Measurements from ENCODE around the gene SCN7A.

SCN7A gene

GRCh38 chr2:166468124-166469024 lies 25.7 kb downstream of the SCN7A start:
- TF ChIP-seq FOXP2 (optimal IDR thresholded peaks at IDR 0.05; ENCODE audit: borderline replicate concordance, extremely low read depth, extremely low read length, insufficient read depth) (no peak), POLR2AphosphoS5 (IDR thresholded peaks at IDR 0.05; ENCODE audit: low read depth, low read length) (no peak), REST (IDR thresholded peaks at IDR 0.05; ENCODE audit: insufficient read depth in 1 of 2, low read depth in 2 of 2, low read length in 2 of 2) (no peak), TAF1 (IDR thresholded peaks at IDR 0.05; ENCODE audit: borderline replicate concordance, insufficient read depth, low read length) (no peak), SIN3A (IDR thresholded peaks at IDR 0.05; ENCODE audit: borderline replicate concordance, insufficient read depth, low read length) (no peak)

DNA sequence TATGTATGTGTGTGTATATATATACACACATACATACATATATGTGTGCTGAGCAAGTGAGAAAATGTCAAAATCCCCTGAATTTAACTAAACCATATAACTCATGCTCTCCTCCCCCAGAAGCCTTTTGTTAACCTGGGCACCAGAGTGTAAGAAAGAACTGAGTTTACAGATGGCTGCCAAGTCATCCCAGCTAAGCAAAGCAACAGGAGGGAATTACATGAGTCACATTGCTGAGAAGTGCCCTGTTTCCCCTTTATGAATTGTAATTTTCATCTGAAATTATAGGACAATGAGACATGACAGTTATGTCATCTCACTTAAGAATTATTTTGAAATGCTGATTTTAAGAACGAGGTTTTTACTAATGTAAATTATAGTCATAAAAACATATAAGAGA lies 29.9 kb downstream of the SCN7A start:
- TF ChIP-seq REST (IDR thresholded peaks at IDR 0.05; ENCODE audit: insufficient read depth in 1 of 2, low read depth in 2 of 2, low read length in 2 of 2) = no peak
- TF ChIP-seq POLR2AphosphoS5 (IDR thresholded peaks at IDR 0.05; ENCODE audit: low read depth, low read length) = no peak
- TF ChIP-seq TAF1 (IDR thresholded peaks at IDR 0.05; ENCODE audit: borderline replicate concordance, insufficient read depth, low read length) = no peak
- TF ChIP-seq SIN3A (IDR thresholded peaks at IDR 0.05; ENCODE audit: borderline replicate concordance, insufficient read depth, low read length) = no peak
- no peak for TF ChIP-seq FOXP2 (optimal IDR thresholded peaks at IDR 0.05; ENCODE audit: borderline replicate concordance, extremely low read depth, extremely low read length, insufficient read depth)

DNA sequence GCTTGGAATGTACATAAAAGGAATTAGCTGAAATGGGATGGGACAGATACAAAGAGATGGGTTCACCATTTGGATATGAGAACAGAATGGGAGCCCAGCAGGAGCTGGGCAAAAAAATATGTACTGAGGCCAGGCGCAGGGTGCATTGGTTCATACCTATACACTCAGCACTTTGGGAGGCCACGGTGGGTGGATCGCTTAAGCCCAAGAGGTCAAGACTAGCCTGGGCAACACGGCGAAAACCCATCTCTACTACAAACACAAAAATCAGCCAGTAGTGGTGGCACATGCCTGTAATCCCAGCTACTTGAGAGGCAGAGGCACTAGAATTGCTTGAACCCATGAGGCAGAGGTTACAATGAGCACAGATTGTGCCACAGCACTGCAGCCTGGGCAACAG lies 30.4 kb downstream of the SCN7A start:
- TF ChIP-seq TAF1 (IDR thresholded peaks at IDR 0.05; ENCODE audit: borderline replicate concordance, insufficient read depth, low read length) = no peak
- no peak for TF ChIP-seq REST (IDR thresholded peaks at IDR 0.05; ENCODE audit: insufficient read depth in 1 of 2, low read depth in 2 of 2, low read length in 2 of 2)
- no peak for TF ChIP-seq SIN3A (IDR thresholded peaks at IDR 0.05; ENCODE audit: borderline replicate concordance, insufficient read depth, low read length)
- no peak for TF ChIP-seq FOXP2 (optimal IDR thresholded peaks at IDR 0.05; ENCODE audit: borderline replicate concordance, extremely low read depth, extremely low read length, insufficient read depth)

- no peak for TF ChIP-seq SIN3A (IDR thresholded peaks at IDR 0.05; ENCODE audit: borderline replicate concordance, insufficient read depth, low read length)
- TF ChIP-seq POLR2AphosphoS5 (IDR thresholded peaks at IDR 0.05; ENCODE audit: low read depth, low read length) = no peak
- no peak for TF ChIP-seq FOXP2 (optimal IDR thresholded peaks at IDR 0.05; ENCODE audit: borderline replicate concordance, extremely low read depth, extremely low read length, insufficient read depth)
- no peak for TF ChIP-seq REST (IDR thresholded peaks at IDR 0.05; ENCODE audit: insufficient read depth in 1 of 2, low read depth in 2 of 2, low read length in 2 of 2)
- TF ChIP-seq TAF1 (IDR thresholded peaks at IDR 0.05; ENCODE audit: borderline replicate concordance, insufficient read depth, low read length) = no peak
Measured at GRCh38 chr2:166458674-166459073, 35.4 kb downstream of the SCN7A start.

All from PFSK-1 (cell line).